Glomerular endothelial cell (primary cell): Measurements from ENCODE around the gene SLC4A5. TPM values are rescaled to one million over a fixed set of nuclear protein-coding genes. Genes with fewer than 3 reads are reported as not detected.
"Not testable (repeated sequence)": the region's sequence is repeated elsewhere in the genome, so short reads cannot be mapped to it uniquely, and the experiment has no call there.

Experiments
- DNase-seq: peaks from one replicate; pipeline ENCODE4 v3.0.0-alpha.2; 2011; ENCODE audit warnings: low read depth, low spot score; ENCODE audit errors: extremely low read depth
- total RNA-seq: library from RNA; depleted of rRNA; stranded (reverse); fragments of >200 nt; gene quantifications from 2 replicates; pipeline ENCODE4 v1.2.3, GENCODE V29; 2015

The SLC4A5 gene
- total RNA-seq, 1 donor from 2014 or later, result 0.18 TPM

GRCh38 chr2:74366036-74366435, 22.8 kb upstream of the SLC4A5 start:
- DNase-seq, result no peak

- no peak for DNase-seq
Observed at GRCh38 chr2:74364533-74365505, 21.6 kb upstream of the SLC4A5 start.

GRCh38 chr2:74361327-74361726, 18.1 kb upstream of the SLC4A5 start:
- no peak for DNase-seq

- no peak for DNase-seq
Observed at GRCh38 chr2:74357627-74358026, 14.4 kb upstream of the SLC4A5 start.

- DNase-seq, result no peak
Observed at GRCh38 chr2:74349889-74350288, 6.7 kb upstream of the SLC4A5 start.

GRCh38 chr2:74347742-74348141, 4.5 kb upstream of the SLC4A5 start:
- no peak for DNase-seq

- DNase-seq, result no peak
Observed at GRCh38 chr2:74347303-74347702, 4.1 kb upstream of the SLC4A5 start.

- DNase-seq, result no peak
Observed at GRCh38 chr2:74345272-74345943, 2.2 kb upstream of the SLC4A5 start.

- DNase-seq, result not testable (repeated sequence)
Observed at GRCh38 chr2:74336227-74336626, 7.0 kb downstream of the SLC4A5 start.

- peak; percentile 12 for DNase-seq
Observed at GRCh38 chr2:74334931-74335333, 8.3 kb downstream of the SLC4A5 start.

GRCh38 chr2:74333896-74334586, 9.2 kb downstream of the SLC4A5 start:
- DNase-seq, result no peak

- peak; percentile 5 for DNase-seq
Observed at GRCh38 chr2:74333175-74333574, 10.0 kb downstream of the SLC4A5 start.

GRCh38 chr2:74332550-74333174, 10.6 kb downstream of the SLC4A5 start:
- no peak for DNase-seq

- DNase-seq, result no peak
Observed at GRCh38 chr2:74328573-74328972, 14.6 kb downstream of the SLC4A5 start.

GRCh38 chr2:74328074-74328473, 15.1 kb downstream of the SLC4A5 start:
- no peak for DNase-seq

- DNase-seq, result no peak
Observed at GRCh38 chr2:74327627-74328026, 15.6 kb downstream of the SLC4A5 start.

- DNase-seq, result no peak
Observed at GRCh38 chr2:74327199-74327598, 16.0 kb downstream of the SLC4A5 start.

- no peak for DNase-seq
Observed at GRCh38 chr2:74325815-74326214, 17.4 kb downstream of the SLC4A5 start.

GRCh38 chr2:74321737-74322136, 21.5 kb downstream of the SLC4A5 start:
- no peak for DNase-seq

GRCh38 chr2:74317701-74318100, 25.5 kb downstream of the SLC4A5 start:
- no peak for DNase-seq
